ENCODE data around the gene BTBD19.
A peak's percentile ranks its signal among the peaks of the same experiment; 100 is the strongest.
"Not testable (repeated sequence)": the region's sequence is repeated elsewhere in the genome, so short reads cannot be mapped to it uniquely, and the experiment has no call there.

Gene BTBD19

DNA sequence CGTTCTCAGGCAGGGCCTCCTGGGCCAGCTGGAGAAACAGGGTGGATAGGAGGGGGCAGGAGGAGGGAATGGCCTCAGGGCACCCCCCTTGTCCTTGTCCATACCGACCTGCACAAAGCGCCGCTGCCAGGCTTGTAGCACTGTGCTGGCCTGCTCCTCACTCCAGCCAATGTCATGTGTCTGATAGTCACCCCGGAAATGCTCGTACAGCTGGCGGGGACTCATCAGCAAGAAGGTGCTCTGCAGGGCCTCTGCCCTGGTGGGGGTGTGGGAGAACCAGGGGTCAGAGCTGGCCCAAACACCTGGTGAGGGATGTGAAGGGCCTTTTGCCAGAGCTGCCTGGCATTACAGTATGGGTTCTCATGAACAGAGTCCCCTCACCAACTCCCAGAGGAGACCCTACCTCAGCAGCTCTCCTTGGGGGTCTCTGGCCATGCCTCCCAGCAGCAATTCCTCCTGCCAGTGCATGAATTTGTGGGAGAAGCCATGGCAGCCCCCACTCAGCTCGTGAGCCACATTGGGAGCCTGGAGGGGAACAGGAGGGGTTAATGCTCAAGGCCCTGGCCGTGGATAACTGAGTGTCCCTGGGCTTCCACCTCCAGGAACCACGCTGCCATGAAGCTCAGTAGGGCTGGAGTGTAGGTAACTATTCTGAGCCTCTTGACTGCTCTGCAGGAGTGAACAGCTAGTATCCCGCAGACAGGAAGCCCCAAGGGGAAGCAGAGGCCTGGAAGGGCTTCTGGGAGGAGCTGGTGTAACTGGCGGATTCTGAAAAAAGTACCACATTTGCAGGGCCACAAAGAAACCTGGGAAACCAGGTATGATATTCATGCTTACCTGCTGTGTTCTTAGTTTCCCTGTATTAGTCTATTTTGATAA is 21.4 kb downstream of the BTBD19 start:
- no peak for DNase-seq

DNA sequence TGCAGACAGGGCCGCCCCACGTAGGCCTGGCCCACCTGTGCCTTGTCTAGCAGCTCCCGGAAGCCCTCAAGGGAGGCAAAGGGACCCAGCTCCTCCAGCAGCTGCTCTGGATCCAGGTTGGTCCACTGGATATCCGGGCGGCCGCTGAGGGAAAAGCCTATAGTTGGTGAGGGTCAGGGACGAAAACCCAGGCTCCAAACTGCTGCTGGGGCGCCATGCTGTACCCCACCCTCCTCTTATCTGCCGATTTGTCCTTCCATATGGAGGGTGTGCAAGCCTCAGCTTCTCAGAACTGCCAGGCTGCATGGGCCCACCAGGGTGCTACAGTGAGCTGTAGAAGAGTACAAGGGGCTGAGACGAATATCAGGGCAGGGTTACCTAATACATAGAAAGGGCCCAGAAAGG is 22.6 kb downstream of the BTBD19 start:
- DNase-seq: no peak

DNA sequence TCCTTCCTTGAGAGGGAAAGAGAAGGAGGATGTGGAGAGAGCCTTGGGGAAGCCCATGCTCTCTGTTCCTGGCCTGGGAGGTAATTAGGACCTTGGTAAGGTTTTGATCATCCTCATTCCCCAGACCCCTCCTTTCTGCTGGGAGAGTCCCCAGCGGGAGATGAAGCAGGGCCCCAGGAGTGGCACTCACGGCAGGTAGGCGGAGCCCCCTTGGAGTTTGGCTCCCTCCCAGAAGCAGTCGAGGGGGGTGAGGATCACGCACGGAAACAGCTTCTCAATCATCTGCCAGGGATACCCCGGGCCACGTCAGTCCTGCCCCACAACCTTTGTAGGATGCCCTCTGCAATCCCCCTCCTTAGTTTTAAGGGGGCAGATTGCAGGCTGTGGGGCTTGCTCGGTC is 23.2 kb downstream of the BTBD19 start:
- no peak for DNase-seq

DNA sequence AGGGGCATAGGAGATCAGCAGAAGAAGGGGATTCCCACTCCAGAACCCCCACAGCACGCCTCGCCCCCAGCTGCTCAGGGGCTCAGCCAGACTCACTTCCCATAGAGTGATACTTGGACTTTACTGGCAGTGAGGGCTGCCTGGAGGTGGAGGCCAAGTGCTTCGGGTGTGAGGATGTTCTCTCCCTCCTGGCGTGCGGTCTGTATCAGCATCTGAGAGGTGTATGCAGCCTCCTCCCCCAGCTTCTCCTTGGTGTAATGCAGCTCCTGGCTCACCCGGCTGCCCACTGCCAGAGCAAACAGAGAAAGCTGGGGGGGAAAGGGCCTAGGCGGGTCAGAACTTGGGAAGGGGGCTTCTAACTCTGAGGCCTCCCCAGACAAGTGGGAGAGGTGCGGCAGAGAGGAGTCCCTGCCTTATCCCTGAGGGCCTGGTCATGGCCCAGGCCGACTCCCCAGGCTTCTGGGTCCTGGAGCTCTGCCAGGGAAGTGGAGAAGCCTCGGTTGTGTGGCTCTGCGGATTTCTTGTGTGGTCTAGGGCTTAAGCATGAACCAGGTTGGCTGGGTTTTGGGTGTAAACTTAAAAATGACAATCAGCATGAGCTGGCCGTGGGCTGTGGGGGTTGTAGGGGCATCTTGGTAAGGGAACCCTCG is 23.9 kb downstream of the BTBD19 start:
- DNase-seq: no peak

- DNase-seq: no peak
Observed at GRCh38 chr1:44834328-44834727, 26.0 kb downstream of the BTBD19 start.

DNA sequence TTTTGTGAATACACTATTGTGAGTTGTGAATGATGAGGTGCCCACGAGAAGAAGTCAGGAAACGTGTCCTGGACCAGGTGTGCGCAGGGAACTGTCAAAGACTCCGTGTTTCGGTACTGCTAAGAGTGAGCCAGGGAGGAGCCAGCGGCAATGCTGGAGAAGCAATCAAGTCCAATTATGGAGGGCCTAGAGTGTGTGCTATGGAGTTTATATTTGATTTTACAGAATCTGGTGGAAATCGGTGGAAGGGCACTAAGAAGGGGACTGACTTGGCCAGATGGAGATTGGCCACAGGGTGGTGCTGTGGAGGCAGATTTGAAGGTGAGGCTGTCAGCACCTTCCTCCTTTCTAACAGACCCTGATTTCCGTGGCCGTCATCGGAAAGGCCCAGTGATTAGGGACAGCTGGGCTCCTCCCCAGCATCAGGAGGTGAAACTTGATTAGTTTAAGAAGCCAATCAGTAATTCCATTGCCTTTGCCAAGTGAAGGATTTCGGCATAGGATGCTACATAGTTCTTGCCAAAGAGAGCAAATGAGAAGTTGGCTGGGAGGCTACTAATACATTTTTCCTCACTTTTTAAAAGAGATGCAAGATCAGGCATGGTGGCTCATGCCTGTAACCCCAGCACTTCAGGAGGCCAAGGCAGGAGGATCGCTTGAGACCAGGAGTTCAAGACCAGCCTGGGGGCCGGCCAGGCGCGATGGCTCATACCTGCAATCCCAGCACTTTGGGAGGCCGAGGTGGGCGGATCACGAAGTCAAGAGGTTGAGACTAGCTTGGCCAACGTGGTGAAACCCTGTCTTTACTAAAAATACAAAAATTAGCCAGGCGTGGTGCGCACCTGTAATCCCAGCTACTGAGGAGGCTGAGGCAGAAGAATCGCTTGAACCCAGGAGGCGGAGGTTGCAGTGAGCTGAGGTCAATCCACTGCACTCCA is 27.7 kb downstream of the BTBD19 start:
- peak; percentile 30 to 39 for DNase-seq

GRCh38 chr1:44838294-44838693 is 30.0 kb downstream of the BTBD19 start:
- not testable (repeated sequence) for DNase-seq

- no peak for DNase-seq
Observed at GRCh38 chr1:44839576-44839975, 31.3 kb downstream of the BTBD19 start.

GRCh38 chr1:44842486-44842861 is 34.2 kb downstream of the BTBD19 start:
- DNase-seq: no peak

- no peak for DNase-seq
Observed at GRCh38 chr1:44842862-44843655, 34.7 kb downstream of the BTBD19 start, which contains the start of gene PTCH2. Gene PTCH2, minus strand, starts transcription at chr1:44843253. Its CDS starts 321 bp downstream, at chr1:44842932.

DNA sequence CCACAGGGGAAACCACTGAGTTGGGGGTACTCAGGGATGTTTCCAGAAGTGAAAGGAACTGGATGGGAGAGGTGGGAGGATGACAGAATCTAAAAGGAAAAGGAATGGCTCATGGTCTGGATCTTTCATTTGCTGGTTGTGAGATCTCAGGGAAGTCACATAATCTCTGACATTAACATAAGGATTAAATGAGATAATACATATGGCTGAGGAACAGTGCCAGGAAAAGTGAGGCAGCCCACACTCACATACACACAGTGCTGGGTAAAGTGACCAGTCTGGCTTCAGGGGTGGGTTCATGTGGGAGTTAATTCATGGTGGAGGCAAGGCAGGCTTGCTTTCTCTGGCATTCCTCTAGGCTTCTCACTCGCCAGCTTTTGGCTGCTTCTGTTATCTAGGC is 38.7 kb downstream of the BTBD19 start:
- DNase-seq: no peak

DNA sequence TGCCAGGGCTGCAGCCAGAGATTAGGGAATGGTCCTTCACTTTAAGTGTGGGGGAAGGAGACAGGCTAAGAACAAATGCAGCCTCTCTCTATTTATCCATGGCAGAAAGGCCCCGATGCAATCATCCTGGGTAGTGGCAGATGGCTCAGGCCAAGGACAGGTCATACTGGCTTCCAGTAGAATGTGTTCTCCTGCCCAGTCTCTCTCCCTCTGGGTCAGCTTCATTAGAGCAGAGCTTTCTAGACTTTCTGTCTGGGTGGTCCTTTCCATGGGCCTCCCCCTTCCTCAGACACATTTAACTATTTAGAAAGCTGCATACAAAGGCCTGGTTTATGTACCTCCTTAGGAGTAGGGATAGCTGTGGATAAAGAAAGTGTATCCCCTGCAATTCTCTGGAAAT is 39.5 kb downstream of the BTBD19 start:
- DNase-seq: no peak

GRCh38 chr1:44848456-44849181 is 40.3 kb downstream of the BTBD19 start:
- no peak for DNase-seq

DNA sequence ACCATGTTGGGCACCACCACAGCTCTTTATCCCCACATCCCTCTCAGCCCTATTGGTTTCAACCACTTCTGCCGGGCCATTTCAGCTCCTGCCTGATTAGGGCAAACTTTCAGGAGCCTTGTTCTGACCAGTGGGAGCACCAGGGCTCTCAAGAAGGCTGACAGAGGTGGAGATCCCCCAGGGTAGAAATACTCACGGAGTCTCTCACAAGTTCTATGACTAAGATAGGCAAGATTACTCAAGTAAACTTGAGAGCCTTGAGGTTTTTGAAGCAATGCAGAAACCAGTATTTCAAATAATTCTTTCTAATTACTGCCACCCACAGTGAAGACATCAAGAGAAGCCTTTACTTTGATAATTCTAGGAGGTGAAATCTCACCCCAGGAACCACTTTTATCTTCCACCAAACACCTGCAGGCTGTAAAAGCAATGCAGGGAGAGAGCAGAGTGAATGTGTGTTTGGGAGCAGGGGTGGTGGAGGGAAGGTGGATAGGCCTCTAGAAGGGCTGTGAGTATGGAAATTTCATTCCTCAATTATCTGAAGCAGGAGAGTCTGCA is 41.3 kb downstream of the BTBD19 start:
- no peak for DNase-seq

- no peak for DNase-seq
Observed at GRCh38 chr1:44851308-44851707, 43.0 kb downstream of the BTBD19 start.

DNA sequence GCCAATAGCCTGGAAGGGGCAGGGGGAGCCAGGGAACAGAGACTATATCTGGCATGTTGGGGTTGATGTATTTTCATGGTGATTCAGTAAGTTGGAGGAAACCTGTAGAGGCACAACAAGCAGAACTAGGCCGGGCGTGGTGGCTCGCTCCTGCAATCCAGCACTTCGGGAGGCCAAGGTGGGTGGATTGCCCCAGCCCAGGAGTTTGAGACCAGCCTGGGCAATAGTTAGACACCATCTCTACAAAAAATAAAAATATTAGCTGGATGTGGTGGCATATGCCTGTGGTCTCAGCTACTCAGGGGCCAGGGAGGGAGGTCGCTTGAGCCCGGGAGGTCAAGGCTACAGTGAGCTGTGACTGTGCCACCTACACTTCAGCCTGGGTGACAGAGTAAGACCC is 44.9 kb downstream of the BTBD19 start:
- no peak for DNase-seq

GRCh38 chr1:44854970-44855369 is 46.6 kb downstream of the BTBD19 start:
- DNase-seq: no peak

GRCh38 chr1:44855742-44856141 is 47.4 kb downstream of the BTBD19 start:
- no peak for DNase-seq

GRCh38 chr1:44857446-44857845 is 49.1 kb downstream of the BTBD19 start:
- DNase-seq: no peak

- DNase-seq: no peak
Observed at GRCh38 chr1:44860331-44860730, 52.0 kb downstream of the BTBD19 start.

DNA sequence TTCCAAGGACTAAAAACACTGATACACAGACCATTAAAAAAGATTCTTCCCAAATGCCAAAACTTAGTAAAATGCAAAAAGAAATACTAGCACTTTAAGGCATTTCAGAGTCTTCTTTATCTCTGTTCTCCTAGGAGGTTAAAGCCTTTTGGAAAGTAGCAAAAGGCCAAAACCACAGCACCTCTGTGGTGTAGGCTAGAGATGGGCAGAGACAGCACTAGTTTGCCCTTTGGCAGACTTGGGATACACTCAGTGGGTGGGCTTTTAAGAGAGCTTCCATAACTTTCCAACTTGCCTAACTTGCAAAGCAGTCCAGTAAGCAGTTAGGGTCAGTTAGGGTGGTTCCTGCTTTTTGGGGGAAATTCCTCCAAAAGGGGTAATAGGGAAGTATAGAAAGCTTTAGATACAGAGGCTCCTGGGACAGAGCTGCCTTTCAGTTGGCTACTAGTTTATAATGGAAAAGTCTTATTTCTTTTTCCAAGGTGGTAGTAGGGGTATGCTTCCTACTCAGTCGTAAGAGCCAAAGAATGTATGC is 52.6 kb downstream of the BTBD19 start:
- no peak for DNase-seq

Measured in NCI-H187 (cell line).